Neural cell (in vitro differentiated cells): ENCODE measurements around the gene UGGT1. TPM values are rescaled to one million over a fixed set of nuclear protein-coding genes. Genes with fewer than 3 reads are reported as not detected.

Experiments used
- H2AFZ ChIP-seq: fragments of 200-600, 300-800 bp; sonication (generic), shearing (Covaris generic); 2 replicates; pipeline ENCODE4 v1.6.0; 2014; ENCODE audit warnings: low read depth, mild to moderate bottlenecking, antibody characterized with exemption, low read length, moderate library complexity
- H3F3A ChIP-seq: fragments of 200-600 bp; shearing (Covaris generic); 2 replicates; pipeline ENCODE4 v1.6.1; 2016; ENCODE audit warnings: mild to moderate bottlenecking, moderate library complexity, mixed read lengths, antibody characterized with exemption, low read length; ENCODE audit not compliant: insufficient read depth, poor library complexity, severe bottlenecking
- H3K27ac ChIP-seq: fragments of 200-600, 300-800 bp; sonication (generic), shearing (Covaris generic); 2 replicates; pipeline ENCODE4 v1.5.1; 2014; ENCODE audit warnings: mild to moderate bottlenecking, low read length, moderate library complexity
- H3K27me3 ChIP-seq: fragments of 300-800, 200-600 bp; sonication (generic), shearing (Covaris generic); 2 replicates; pipeline ENCODE4 v1.6.0; 2014; ENCODE audit warnings: mild to moderate bottlenecking, low read depth, low read length, moderate library complexity; ENCODE audit not compliant: insufficient read depth
- H3K36me3 ChIP-seq: fragments of 300-800, 200-600 bp; sonication (generic), shearing (Covaris generic); 2 replicates; pipeline ENCODE4 v1.5.1; 2014; ENCODE audit warnings: mild to moderate bottlenecking, antibody characterized with exemption, low read length, moderate library complexity; ENCODE audit not compliant: insufficient read depth
- H3K4me2 ChIP-seq: fragments of 300-800, 200-600 bp; sonication (generic), shearing (Covaris generic); 2 replicates; pipeline ENCODE4 v1.6.0; 2014; ENCODE audit warnings: mild to moderate bottlenecking, low read length
- H3K4me3 ChIP-seq: fragments of 300-800, 200-600 bp; sonication (generic), shearing (Covaris generic); 2 replicates; pipeline ENCODE4 v1.5.1; 2014; ENCODE audit warnings: mild to moderate bottlenecking, low read length, moderate library complexity
- H3K79me2 ChIP-seq: fragments of 200-600 bp; shearing (Covaris generic); replicated peaks from 2 replicates; pipeline ENCODE4 v1.6.0; 2014; ENCODE audit warnings: mild to moderate bottlenecking, low read length, moderate library complexity; ENCODE audit not compliant: insufficient read depth
- H3K9ac ChIP-seq: fragments of 300-800, 200-600 bp; sonication (generic), shearing (Covaris generic); 2 replicates; pipeline ENCODE4 v1.6.1; 2016; ENCODE audit warnings: mild to moderate bottlenecking, low read length, mixed read lengths
- H3K9me2 ChIP-seq: fragments of 200-600 bp; shearing (Covaris generic); 2 replicates; pipeline ENCODE4 v1.6.1; 2016; ENCODE audit warnings: mild to moderate bottlenecking, low read length, mixed read lengths; ENCODE audit not compliant: insufficient read depth
- H3K9me3 ChIP-seq: fragments of 200-600, 300-800 bp; sonication (generic), shearing (Covaris generic); 2 replicates; pipeline ENCODE4 v1.6.1; 2016; ENCODE audit warnings: mild to moderate bottlenecking, mixed run types, low read length, moderate library complexity, mixed read lengths
- H4K20me1 ChIP-seq: fragments of 200-600 bp; shearing (Covaris generic); 2 replicates; pipeline ENCODE4 v1.6.1; 2016; ENCODE audit warnings: mild to moderate bottlenecking, mixed run types; ENCODE audit not compliant: insufficient read depth
- EP300 ChIP-seq: fragments of 450-650 bp; conservative IDR thresholded peaks from 2 replicates; pipeline ENCODE4 v1.6.1; 2014; ENCODE audit warnings: antibody characterized with exemption, mild to moderate bottlenecking, moderate library complexity; ENCODE audit not compliant: poor library complexity, severe bottlenecking
- EZH2 ChIP-seq: fragments of 200-600, 300-800 bp; shearing (Covaris generic), sonication (generic); IDR thresholded peaks from 2 replicates; pipeline ENCODE4 v1.6.1; 2014; ENCODE audit warnings: antibody characterized with exemption, low read length, borderline replicate concordance, mild to moderate bottlenecking; ENCODE audit not compliant: insufficient read depth, poor library complexity, severe bottlenecking
- MXI1 ChIP-seq: fragments of 450-650 bp; conservative IDR thresholded peaks from 2 replicates; pipeline ENCODE4 v1.6.1; 2014; ENCODE audit warnings: antibody characterized with exemption, mild to moderate bottlenecking; ENCODE audit not compliant: poor library complexity, severe bottlenecking
- POLR2AphosphoS5 ChIP-seq: IDR thresholded peaks from 2 replicates; pipeline ENCODE4 v1.6.1; 2012
- RAD21 ChIP-seq: fragments of 450-650 bp; conservative IDR thresholded peaks from 2 replicates; pipeline ENCODE4 v1.6.1; 2014; ENCODE audit warnings: antibody characterized with exemption, mild to moderate bottlenecking, moderate library complexity
- SMC3 ChIP-seq: fragments of 450-650 bp; conservative IDR thresholded peaks from 2 replicates; pipeline ENCODE4 v1.6.1; 2014; ENCODE audit warnings: antibody characterized with exemption, mild to moderate bottlenecking, moderate library complexity; ENCODE audit not compliant: poor library complexity
- TAF1 ChIP-seq: IDR thresholded peaks from 2 replicates; pipeline ENCODE4 v1.6.1; 2012; ENCODE audit warnings: low read depth
- polyA plus RNA-seq: library from polyadenylated mRNA; depleted of rRNA; stranded (reverse); fragments of >200 nt; gene quantifications from 2 replicates; pipeline ENCODE4 v1.2.3, GENCODE V29; 2014
- TF ChIP-seq, protein P1 (sequence below): IDR thresholded peaks from 2 replicates; pipeline ENCODE4 v1.6.1; 2012; ENCODE audit warnings: borderline replicate concordance
- TF ChIP-seq, protein P2 (sequence below): fragments of 450-650 bp; IDR thresholded peaks from 2 replicates; pipeline ENCODE4 v1.5.1; 2014; ENCODE audit warnings: antibody characterized with exemption, mild to moderate bottlenecking, moderate library complexity; ENCODE audit not compliant: poor library complexity, severe bottlenecking

The UGGT1 gene
- polyA plus RNA-seq, 1 donor from 2014 or later: 26.3 TPM

DNA sequence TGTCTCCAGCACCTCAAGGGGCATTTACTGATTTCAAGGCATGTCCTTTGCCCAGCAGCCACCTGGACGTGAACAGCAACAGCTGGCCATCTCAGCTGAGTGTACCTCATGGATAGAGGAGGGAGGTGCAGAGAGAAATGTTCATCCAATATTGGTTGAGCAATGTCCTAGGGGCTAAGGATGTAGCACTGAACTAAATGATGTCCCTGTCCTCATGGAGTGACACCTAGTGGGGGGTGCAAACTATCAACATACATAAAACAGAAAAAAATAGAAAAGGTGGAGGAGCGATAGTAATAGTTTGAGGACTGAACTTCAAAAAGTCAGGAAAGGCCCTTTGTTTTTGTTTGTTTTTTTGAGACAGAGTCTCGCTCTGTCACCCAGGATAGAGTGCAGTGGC, 4.8 kb upstream of the UGGT1 start:
- no peak overlapping the region for H3K4me3 ChIP-seq
- no peaks in the 10 kb centered on the region for H3K27me3 ChIP-seq
- no peaks in the 10 kb centered on the region for H4K20me1 ChIP-seq
- H3K27ac ChIP-seq: no peak overlapping the region
- no peaks in the 10 kb centered on the region for H3F3A ChIP-seq
- H2AFZ ChIP-seq: no peak overlapping the region
- H3K36me3 ChIP-seq: no peaks in the 10 kb centered on the region
- no peaks in the 10 kb centered on the region for H3K9me2 ChIP-seq
- H3K79me2 ChIP-seq: no peaks in the 10 kb centered on the region
- no peak overlapping the region for H3K9ac ChIP-seq
- TF ChIP-seq RAD21: no peak
- TF ChIP-seq, protein P1, sequence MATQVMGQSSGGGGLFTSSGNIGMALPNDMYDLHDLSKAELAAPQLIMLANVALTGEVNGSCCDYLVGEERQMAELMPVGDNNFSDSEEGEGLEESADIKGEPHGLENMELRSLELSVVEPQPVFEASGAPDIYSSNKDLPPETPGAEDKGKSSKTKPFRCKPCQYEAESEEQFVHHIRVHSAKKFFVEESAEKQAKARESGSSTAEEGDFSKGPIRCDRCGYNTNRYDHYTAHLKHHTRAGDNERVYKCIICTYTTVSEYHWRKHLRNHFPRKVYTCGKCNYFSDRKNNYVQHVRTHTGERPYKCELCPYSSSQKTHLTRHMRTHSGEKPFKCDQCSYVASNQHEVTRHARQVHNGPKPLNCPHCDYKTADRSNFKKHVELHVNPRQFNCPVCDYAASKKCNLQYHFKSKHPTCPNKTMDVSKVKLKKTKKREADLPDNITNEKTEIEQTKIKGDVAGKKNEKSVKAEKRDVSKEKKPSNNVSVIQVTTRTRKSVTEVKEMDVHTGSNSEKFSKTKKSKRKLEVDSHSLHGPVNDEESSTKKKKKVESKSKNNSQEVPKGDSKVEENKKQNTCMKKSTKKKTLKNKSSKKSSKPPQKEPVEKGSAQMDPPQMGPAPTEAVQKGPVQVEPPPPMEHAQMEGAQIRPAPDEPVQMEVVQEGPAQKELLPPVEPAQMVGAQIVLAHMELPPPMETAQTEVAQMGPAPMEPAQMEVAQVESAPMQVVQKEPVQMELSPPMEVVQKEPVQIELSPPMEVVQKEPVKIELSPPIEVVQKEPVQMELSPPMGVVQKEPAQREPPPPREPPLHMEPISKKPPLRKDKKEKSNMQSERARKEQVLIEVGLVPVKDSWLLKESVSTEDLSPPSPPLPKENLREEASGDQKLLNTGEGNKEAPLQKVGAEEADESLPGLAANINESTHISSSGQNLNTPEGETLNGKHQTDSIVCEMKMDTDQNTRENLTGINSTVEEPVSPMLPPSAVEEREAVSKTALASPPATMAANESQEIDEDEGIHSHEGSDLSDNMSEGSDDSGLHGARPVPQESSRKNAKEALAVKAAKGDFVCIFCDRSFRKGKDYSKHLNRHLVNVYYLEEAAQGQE: no peak
- no peak for TF ChIP-seq EZH2
- TF ChIP-seq TAF1: no peak
- H3K4me2 ChIP-seq: no peak overlapping the region
- no peaks in the 10 kb centered on the region for H3K9me3 ChIP-seq

DNA sequence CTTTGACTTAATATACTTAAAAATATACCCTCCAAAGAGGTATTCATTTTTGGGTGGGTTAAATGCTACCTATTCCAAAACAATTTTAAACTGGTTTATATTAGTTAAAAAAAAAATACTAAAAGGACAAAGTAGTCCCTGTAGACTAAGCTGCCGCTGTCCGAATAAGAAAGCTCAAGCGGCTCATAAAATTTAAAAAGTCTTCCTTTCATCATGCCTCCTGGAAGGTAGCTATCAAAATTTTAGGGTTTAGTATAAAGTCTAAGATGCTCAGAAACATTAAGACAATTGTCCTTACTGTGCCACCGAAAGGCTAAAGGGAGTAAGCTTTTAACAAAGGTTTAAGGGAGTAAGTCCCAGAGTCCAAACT, 440 bp upstream of the UGGT1 start:
- Histone ChIP-seq H3K4me2 (peak overlapping the region; percentile 96), H2AFZ (peak overlapping the region; percentile 100), H3K36me3 (no peaks in the 10 kb centered on the region), H3K9me3 (no peaks in the 10 kb centered on the region), H3K9me2 (no peaks in the 10 kb centered on the region), H3F3A (no peaks in the 10 kb centered on the region), H3K27ac (peak overlapping the region; percentile 80), H3K4me3 (peak overlapping the region; percentile 95), H3K79me2 (peaks cover 38% of the 10 kb centered on the region), H3K27me3 (no peaks in the 10 kb centered on the region), H4K20me1 (no peaks in the 10 kb centered on the region), H3K9ac (peak overlapping the region; percentile 79)
- TF ChIP-seq POLR2AphosphoS5 (no peak), RAD21 (no peak), EP300 (no peak), EZH2 (no peak), MXI1 (no peak), TAF1 (no peak), SMC3 (no peak)
- TF ChIP-seq, protein P2, sequence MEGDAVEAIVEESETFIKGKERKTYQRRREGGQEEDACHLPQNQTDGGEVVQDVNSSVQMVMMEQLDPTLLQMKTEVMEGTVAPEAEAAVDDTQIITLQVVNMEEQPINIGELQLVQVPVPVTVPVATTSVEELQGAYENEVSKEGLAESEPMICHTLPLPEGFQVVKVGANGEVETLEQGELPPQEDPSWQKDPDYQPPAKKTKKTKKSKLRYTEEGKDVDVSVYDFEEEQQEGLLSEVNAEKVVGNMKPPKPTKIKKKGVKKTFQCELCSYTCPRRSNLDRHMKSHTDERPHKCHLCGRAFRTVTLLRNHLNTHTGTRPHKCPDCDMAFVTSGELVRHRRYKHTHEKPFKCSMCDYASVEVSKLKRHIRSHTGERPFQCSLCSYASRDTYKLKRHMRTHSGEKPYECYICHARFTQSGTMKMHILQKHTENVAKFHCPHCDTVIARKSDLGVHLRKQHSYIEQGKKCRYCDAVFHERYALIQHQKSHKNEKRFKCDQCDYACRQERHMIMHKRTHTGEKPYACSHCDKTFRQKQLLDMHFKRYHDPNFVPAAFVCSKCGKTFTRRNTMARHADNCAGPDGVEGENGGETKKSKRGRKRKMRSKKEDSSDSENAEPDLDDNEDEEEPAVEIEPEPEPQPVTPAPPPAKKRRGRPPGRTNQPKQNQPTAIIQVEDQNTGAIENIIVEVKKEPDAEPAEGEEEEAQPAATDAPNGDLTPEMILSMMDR: no peak
- TF ChIP-seq, protein P1: no peak
